Hepatocyte (in vitro differentiated cells): ENCODE measurements around the gene ARL3.

Experiments
- EZH2 ChIP-seq: fragments of 200-600 bp; sonication (generic); IDR thresholded peaks from 2 replicates; pipeline ENCODE4 v1.6.1; 2016; ENCODE audit warnings: antibody characterized with exemption, mild to moderate bottlenecking, borderline replicate concordance
- EZH2phosphoT487 ChIP-seq: fragments of 200-600 bp; sonication (generic); IDR thresholded peaks from one replicate; pipeline ENCODE4 v1.6.1; 2018; ENCODE audit warnings: antibody characterized with exemption, mild to moderate bottlenecking, low read depth, moderate library complexity; ENCODE audit not compliant: unreplicated experiment, severe bottlenecking
- TF ChIP-seq, protein P1 (sequence below): fragments of 200-600 bp; sonication (generic); IDR thresholded peaks from 2 replicates; pipeline ENCODE4 v1.5.1; 2016; ENCODE audit warnings: antibody characterized with exemption, mild to moderate bottlenecking; ENCODE audit not compliant: poor library complexity

DNA sequence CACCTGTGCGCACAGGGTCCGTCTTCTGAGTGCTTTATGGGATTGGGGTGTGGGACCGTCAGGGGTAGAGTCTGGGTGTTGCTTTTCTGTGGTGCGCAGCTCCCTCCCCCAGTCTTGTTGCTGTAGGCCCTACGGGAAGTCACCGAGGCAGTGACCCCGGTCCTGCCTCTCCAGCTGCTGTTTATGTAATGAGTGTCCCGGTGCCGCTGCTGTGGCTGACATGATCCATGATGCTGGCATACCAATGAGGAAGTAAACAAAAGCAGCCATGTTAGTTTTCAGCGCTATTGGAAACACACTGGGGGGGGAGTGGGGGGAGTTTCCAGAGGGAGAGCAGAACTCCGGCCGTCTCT is 68.8 kb downstream of the ARL3 start:
- TF ChIP-seq, protein P1, sequence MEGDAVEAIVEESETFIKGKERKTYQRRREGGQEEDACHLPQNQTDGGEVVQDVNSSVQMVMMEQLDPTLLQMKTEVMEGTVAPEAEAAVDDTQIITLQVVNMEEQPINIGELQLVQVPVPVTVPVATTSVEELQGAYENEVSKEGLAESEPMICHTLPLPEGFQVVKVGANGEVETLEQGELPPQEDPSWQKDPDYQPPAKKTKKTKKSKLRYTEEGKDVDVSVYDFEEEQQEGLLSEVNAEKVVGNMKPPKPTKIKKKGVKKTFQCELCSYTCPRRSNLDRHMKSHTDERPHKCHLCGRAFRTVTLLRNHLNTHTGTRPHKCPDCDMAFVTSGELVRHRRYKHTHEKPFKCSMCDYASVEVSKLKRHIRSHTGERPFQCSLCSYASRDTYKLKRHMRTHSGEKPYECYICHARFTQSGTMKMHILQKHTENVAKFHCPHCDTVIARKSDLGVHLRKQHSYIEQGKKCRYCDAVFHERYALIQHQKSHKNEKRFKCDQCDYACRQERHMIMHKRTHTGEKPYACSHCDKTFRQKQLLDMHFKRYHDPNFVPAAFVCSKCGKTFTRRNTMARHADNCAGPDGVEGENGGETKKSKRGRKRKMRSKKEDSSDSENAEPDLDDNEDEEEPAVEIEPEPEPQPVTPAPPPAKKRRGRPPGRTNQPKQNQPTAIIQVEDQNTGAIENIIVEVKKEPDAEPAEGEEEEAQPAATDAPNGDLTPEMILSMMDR: no peak
- no peak for TF ChIP-seq EZH2phosphoT487
- TF ChIP-seq EZH2: no peak
